T-cell (primary cell): ENCODE data around the gene VDAC1. TPM values are rescaled to one million over a fixed set of nuclear protein-coding genes. Genes with fewer than 3 reads are reported as not detected.
"Not testable (repeated sequence)": the region's sequence is repeated elsewhere in the genome, so short reads cannot be mapped to it uniquely, and the experiment has no call there.

ENCODE experiments used
- ATAC-seq, 4 experiments: fragments of 200-7000 bp in 3 of 4; fragments of 150-1000 bp in 1 of 4; cut with Tn5 transposase; replicated peaks in 1 of 4; 1 replicate in 3 of 4; 2 replicates in 1 of 4; pipeline ENCODE4 v1.10.0; 2021; ENCODE audit warnings: moderate library complexity in 3 of 4, mild to moderate bottlenecking in 2 of 4, moderate number of reproducible peaks in 1 of 4
- CTCF ChIA-PET, 2 donors: fragments of 300-600 bp; sonication (Branson Sonifier 250); formaldehyde crosslinking; loops; one replicate each; lab custom pipeline; 2022; ENCODE audit warnings: antibody characterized with exemption in 2 of 2; lab: Charles Lee
- POLR2A ChIA-PET, 2 donors: fragments of 300-600 bp; sonication (Branson Sonifier 250); formaldehyde crosslinking; loops; one replicate each; lab custom pipeline; 2022; ENCODE audit warnings: antibody characterized with exemption in 2 of 2; lab: Charles Lee
- DNase-seq, 35 experiments: peaks; one replicate each; pipeline versions ENCODE4 v3.0.0 to v3.0.0-alpha.2; 2013 to 2023
- H3K27ac ChIP-seq: one replicate; pipeline ENCODE4 v1.5.1; 2013; ENCODE audit warnings: low read length
- H3K27me3 ChIP-seq, 2 experiments: replicated peaks in 1 of 2; 1 replicate in 1 of 2; 2 replicates in 1 of 2; pipeline versions ENCODE4 v1.6.1 to v1.7.0; 2013; ENCODE audit warnings: low read length in 1 of 2, mixed read lengths in 1 of 2; ENCODE audit not compliant: control insufficient read depth in 2 of 2, insufficient read depth in 2 of 2; ENCODE audit errors: extremely low read depth in 1 of 2
- H3K36me3 ChIP-seq, 2 donors: 1 replicate in 1 of 2; 2 replicates in 1 of 2; pipeline versions ENCODE4 v1.6.1 to v1.7.0; 2013; ENCODE audit warnings: low read length in 1 of 2; ENCODE audit not compliant: control insufficient read depth in 2 of 2, insufficient read depth in 1 of 2; ENCODE audit errors: extremely low read depth in 1 of 2
- H3K4me1 ChIP-seq, 2 experiments: 1 replicate in 1 of 2; 2 replicates in 1 of 2; pipeline versions ENCODE4 v1.6.1 to v1.7.0; 2013; ENCODE audit warnings: low read length in 2 of 2, mixed read lengths in 1 of 2; ENCODE audit not compliant: insufficient read depth in 2 of 2, control insufficient read depth in 1 of 2; ENCODE audit errors: extremely low read depth in 1 of 2
- H3K4me3 ChIP-seq, 2 donors: 1 replicate in 1 of 2; 2 replicates in 1 of 2; pipeline versions ENCODE4 v1.5.1 to v1.7.0; 2013; ENCODE audit warnings: mild to moderate bottlenecking in 2 of 2, low read length in 1 of 2, moderate library complexity in 1 of 2; ENCODE audit not compliant: control insufficient read depth in 1 of 2; ENCODE audit errors: extremely low read depth in 1 of 2
- H3K9me3 ChIP-seq: 2 replicates; pipeline ENCODE4 v1.7.0; 2013
- H3K27ac Mint-ChIP-seq, 2 donors: one replicate each; pipeline ENCODE4 v1.8.0; 2020 to 2021; ENCODE audit warnings: mild to moderate bottlenecking in 2 of 2, mixed read lengths in 2 of 2
- H3K27me3 Mint-ChIP-seq, 2 donors: one replicate each; pipeline ENCODE4 v1.8.0; 2021 to 2022; ENCODE audit warnings: mixed read lengths in 2 of 2
- H3K36me3 Mint-ChIP-seq: one replicate; pipeline ENCODE4 v1.8.0; 2021; ENCODE audit warnings: mixed read lengths
- H3K4me1 Mint-ChIP-seq, 3 donors: one replicate each; pipeline ENCODE4 v1.8.0; 2020 to 2022; ENCODE audit warnings: mixed read lengths in 3 of 3, mild to moderate bottlenecking in 1 of 3
- H3K4me3 Mint-ChIP-seq, 3 donors: one replicate each; pipeline ENCODE4 v1.8.0; 2020 to 2022; ENCODE audit warnings: mild to moderate bottlenecking in 3 of 3, mixed read lengths in 3 of 3, moderate library complexity in 3 of 3
- H3K9me3 Mint-ChIP-seq, 3 donors: one replicate each; pipeline ENCODE4 v1.8.0; 2020 to 2022; ENCODE audit warnings: mixed read lengths in 3 of 3
- WGBS: methylation state at CpG from one replicate; pipeline ENCODE4 v1.1.5; 2013; ENCODE audit warnings: missing lambda C conversion rate; ENCODE audit not compliant: insufficient coverage; 5-methylcytosine and 5-hydroxymethylcytosine counted together
- total RNA-seq, 35 experiments: library from RNA in 6 of 35; stranded (reverse) in 6 of 35; fragments of 120-200 nt in 1 of 35; gene quantifications; one replicate each; pipeline versions ENCODE4 v1.2.1 to v1.2.4 and lab custom pipeline; 2013 to 2026

VDAC1 gene
- total RNA-seq, 5 donors from 2014 or later (not counting 1 experiment from before 2014, with no cell fraction given), result 45.8 to 58.7 (median 54.6) TPM

GRCh38 chr5:133938039-133938821 is 66.5 kb downstream of the VDAC1 start:
- WGBS, result 84% methylated on average over 4 of the region's 6 CpGs
- CTCF ChIA-PET, result no interaction called here

GRCh38 chr5:133937628-133938027 is 67.1 kb downstream of the VDAC1 start:
- H3K36me3 Mint-ChIP-seq, H3K9me3 ChIP-seq, H3K27ac ChIP-seq, POLR2A ChIA-PET, H3K9me3 Mint-ChIP-seq, H3K27me3 Mint-ChIP-seq, ATAC-seq, CTCF ChIA-PET, H3K36me3 ChIP-seq, H3K4me3 Mint-ChIP-seq, H3K4me3 ChIP-seq, DNase-seq, H3K4me1 ChIP-seq, H3K27ac Mint-ChIP-seq: not testable (repeated sequence)
- peaks cover 0 to 26% of the 10 kb centered on the region in 2 experiments for H3K27me3 ChIP-seq
- WGBS, result 56% methylated on average over 1 of the region's 3 CpGs
- H3K4me1 Mint-ChIP-seq, result peaks cover 0 to 13% (median 0%) of the 10 kb centered on the region in 3 donors

More at GRCh38 chr5:133938039-133938821, 66.5 kb downstream of the VDAC1 start:
- no peak overlapping the region for H3K27ac Mint-ChIP-seq
- no peak overlapping the region for H3K4me3 ChIP-seq
- ATAC-seq (no peak), DNase-seq (no peak)
- no peaks in the 10 kb centered on the region for H3K9me3 Mint-ChIP-seq
- H3K27me3 ChIP-seq, result peaks cover 0 to 28% of the 10 kb centered on the region in 2 experiments
- no peaks in the 10 kb centered on the region for H3K9me3 ChIP-seq
- no peak overlapping the region for H3K4me3 Mint-ChIP-seq
- POLR2A ChIA-PET, result no interaction called here
- no peak overlapping the region for H3K27ac ChIP-seq
- no peaks in the 10 kb centered on the region for H3K4me1 ChIP-seq
- peaks cover 2 to 3% of the 10 kb centered on the region in 2 donors for H3K27me3 Mint-ChIP-seq
- no peaks in the 10 kb centered on the region for H3K36me3 Mint-ChIP-seq
- peaks cover 0 to 10% (median 0%) of the 10 kb centered on the region in 3 donors for H3K4me1 Mint-ChIP-seq
- H3K36me3 ChIP-seq, result no peaks in the 10 kb centered on the region

GRCh38 chr5:133936651-133937015 is 68.1 kb downstream of the VDAC1 start:
- Mint-ChIP-seq H3K27ac (no peak overlapping the region), H3K4me3 (no peak overlapping the region), H3K9me3 (no peaks in the 10 kb centered on the region), H3K36me3 (no peaks in the 10 kb centered on the region), H3K4me1 (peaks cover 0 to 16% (median 0%) of the 10 kb centered on the region in 3 donors), H3K27me3 (no peaks in the 10 kb centered on the region)
- DNase-seq (no peak), ATAC-seq (no peak)
- H3K4me1 ChIP-seq, result no peaks in the 10 kb centered on the region
- no peaks in the 10 kb centered on the region for H3K9me3 ChIP-seq
- 50% methylated on average over 2 of the region's 3 CpGs for WGBS
- ChIA-PET CTCF (interaction anchor here in 1 of 2 donors (0.6 kb wide), 1 partner anchor 186 kb away, joined by 4 read pairs; no protein-coding TSS in a partner anchor), POLR2A (no interaction called here)
- no peaks in the 10 kb centered on the region for H3K36me3 ChIP-seq
- no peak overlapping the region for H3K4me3 ChIP-seq
- H3K27me3 ChIP-seq, result peaks cover 0 to 23% of the 10 kb centered on the region in 2 experiments
- H3K27ac ChIP-seq, result no peak overlapping the region

- H3K9me3 ChIP-seq, H3K36me3 ChIP-seq, H3K4me3 ChIP-seq, CTCF ChIA-PET, H3K27ac ChIP-seq, H3K36me3 Mint-ChIP-seq, H3K4me3 Mint-ChIP-seq, POLR2A ChIA-PET, H3K27me3 Mint-ChIP-seq, H3K27ac Mint-ChIP-seq, DNase-seq, ATAC-seq, H3K4me1 ChIP-seq, H3K9me3 Mint-ChIP-seq: not testable (repeated sequence)
- peaks cover 0 to 21% (median 2%) of the 10 kb centered on the region in 3 donors for H3K4me1 Mint-ChIP-seq
- H3K27me3 ChIP-seq, result peaks cover 0 to 23% of the 10 kb centered on the region in 2 experiments
- WGBS, result 84% methylated on average over 10 of the region's 10 CpGs
These were observed 68.7 kb downstream of the VDAC1 start for GRCh38 chr5:133935991-133936650.

GRCh38 chr5:133935667-133935940 is 69.2 kb downstream of the VDAC1 start:
- H3K9me3 Mint-ChIP-seq, result no peaks in the 10 kb centered on the region
- no peaks in the 10 kb centered on the region for H3K36me3 Mint-ChIP-seq
- H3K27me3 Mint-ChIP-seq, result no peaks in the 10 kb centered on the region
- H3K27ac ChIP-seq, result no peak overlapping the region
- ATAC-seq, result no peak
- peaks cover 0 to 23% of the 10 kb centered on the region in 2 experiments for H3K27me3 ChIP-seq
- no peak overlapping the region for H3K4me3 Mint-ChIP-seq
- CTCF ChIA-PET, result no interaction called here
- H3K4me1 Mint-ChIP-seq, result peaks cover under 1 to 27% (median 7%) of the 10 kb centered on the region in 3 donors
- H3K4me1 ChIP-seq, result peaks cover 0 to 2% of the 10 kb centered on the region in 2 experiments
- H3K4me3 ChIP-seq, result no peak overlapping the region
- no peak overlapping the region for H3K27ac Mint-ChIP-seq
- no peaks in the 10 kb centered on the region for H3K36me3 ChIP-seq
- no peak for DNase-seq
- H3K9me3 ChIP-seq, result no peaks in the 10 kb centered on the region
- WGBS, result 65% methylated on average over 5 of the region's 5 CpGs
- POLR2A ChIA-PET, result no interaction called here

GRCh38 chr5:133934822-133935666 is 69.7 kb downstream of the VDAC1 start:
- Mint-ChIP-seq H3K36me3 (no peaks in the 10 kb centered on the region), H3K4me1 (peaks cover 6 to 32% (median 12%) of the 10 kb centered on the region in 3 donors), H3K9me3 (no peaks in the 10 kb centered on the region), H3K27ac (peak overlapping the region in 1 of 2 donors; percentile 72), H3K27me3 (no peaks in the 10 kb centered on the region), H3K4me3 (no peak overlapping the region)
- DNase-seq, result no peak
- no peak for ATAC-seq
- no peak overlapping the region for H3K4me3 ChIP-seq
- POLR2A ChIA-PET, result no interaction called here
- CTCF ChIA-PET, result no interaction called here
- peaks cover 0 to 7% of the 10 kb centered on the region in 2 experiments for H3K4me1 ChIP-seq
- peaks cover 0 to 23% of the 10 kb centered on the region in 2 experiments for H3K27me3 ChIP-seq
- no peaks in the 10 kb centered on the region for H3K9me3 ChIP-seq
- 77% methylated on average over 3 of the region's 5 CpGs for WGBS
- no peaks in the 10 kb centered on the region for H3K36me3 ChIP-seq
- H3K27ac ChIP-seq, result no peak overlapping the region
